Trophoblast cell (in vitro differentiated cells and primary cell): Measurements from ENCODE around the gene ZNF253.
"Not testable (repeated sequence)": the region's sequence is repeated elsewhere in the genome, so short reads cannot be mapped to it uniquely, and the experiment has no call there.

Experiments used
- DNase-seq, 2 donors: peaks; one replicate each; pipeline ENCODE4 v3.0.0-alpha.2; 2016
- H2AFZ ChIP-seq: 2 replicates; pipeline ENCODE4 v1.6.1; 2013; ENCODE audit warnings: low read length, moderate library complexity, mild to moderate bottlenecking; ENCODE audit not compliant: insufficient read depth, poor library complexity
- H2AK5ac ChIP-seq: 2 replicates; pipeline ENCODE4 v1.6.1; 2013; ENCODE audit warnings: mild to moderate bottlenecking, low read length
- H2BK120ac ChIP-seq: 2 replicates; pipeline ENCODE4 v1.6.1; 2013; ENCODE audit warnings: low read length, mild to moderate bottlenecking, moderate library complexity; ENCODE audit not compliant: insufficient read depth, poor library complexity
- H2BK12ac ChIP-seq: 2 replicates; pipeline ENCODE4 v1.6.1; 2013; ENCODE audit warnings: mild to moderate bottlenecking, low read length, moderate library complexity
- H2BK5ac ChIP-seq: 2 replicates; pipeline ENCODE4 v1.6.1; 2013; ENCODE audit warnings: low read length, low read depth, moderate library complexity, mild to moderate bottlenecking; ENCODE audit not compliant: poor library complexity
- H3K14ac ChIP-seq: 2 replicates; pipeline ENCODE4 v1.6.1; 2013; ENCODE audit warnings: mild to moderate bottlenecking, low read length
- H3K18ac ChIP-seq: 2 replicates; pipeline ENCODE4 v1.6.1; 2013; ENCODE audit warnings: mild to moderate bottlenecking, low read length
- H3K23ac ChIP-seq: 2 replicates; pipeline ENCODE4 v1.6.1; 2013; ENCODE audit warnings: low read length
- H3K27ac ChIP-seq: 2 replicates; pipeline ENCODE4 v1.5.1; 2013; ENCODE audit warnings: low read depth, mild to moderate bottlenecking, inconsistent platforms, low read length, moderate library complexity
- H3K27me3 ChIP-seq: 2 replicates; pipeline ENCODE4 v1.6.1; 2013; ENCODE audit warnings: inconsistent platforms, mild to moderate bottlenecking, low read length, moderate library complexity; ENCODE audit not compliant: insufficient read depth
- H3K36me3 ChIP-seq, 2 experiments: 1 replicate in 1 of 2; 2 replicates in 1 of 2; pipeline ENCODE4 v1.6.1; 2013; ENCODE audit warnings: low read length in 2 of 2, mild to moderate bottlenecking in 2 of 2, moderate library complexity in 1 of 2; ENCODE audit not compliant: insufficient read depth in 2 of 2, control insufficient read depth in 1 of 2
- H3K4ac ChIP-seq: 2 replicates; pipeline ENCODE4 v1.6.1; 2013; ENCODE audit warnings: low read depth, mild to moderate bottlenecking, low read length, moderate library complexity
- H3K4me1 ChIP-seq, 2 experiments: 1 replicate in 1 of 2; 2 replicates in 1 of 2; pipeline ENCODE4 v1.6.1; 2013; ENCODE audit warnings: low read length in 2 of 2, mild to moderate bottlenecking in 2 of 2, moderate library complexity in 1 of 2; ENCODE audit not compliant: insufficient read depth in 2 of 2, control insufficient read depth in 1 of 2
- H3K4me2 ChIP-seq: 2 replicates; pipeline ENCODE4 v1.6.1; 2013; ENCODE audit warnings: inconsistent platforms, mild to moderate bottlenecking, low read length, moderate library complexity
- H3K4me3 ChIP-seq: 2 replicates; pipeline ENCODE4 v1.5.1; 2013; ENCODE audit warnings: mild to moderate bottlenecking, low read depth, low read length, inconsistent platforms
- H3K79me1 ChIP-seq: one replicate; pipeline ENCODE4 v1.6.1; 2013; ENCODE audit warnings: low read length
- H3K79me2 ChIP-seq: 2 replicates; pipeline ENCODE4 v1.6.1; 2013; ENCODE audit warnings: low read length, mild to moderate bottlenecking; ENCODE audit not compliant: control insufficient read depth, insufficient read depth, poor library complexity
- H3K9ac ChIP-seq: 2 replicates; pipeline ENCODE4 v1.6.1; 2013; ENCODE audit warnings: mild to moderate bottlenecking, low read length
- H3K9me3 ChIP-seq: 2 replicates; pipeline ENCODE4 v1.6.1; 2013; ENCODE audit warnings: low read depth, mild to moderate bottlenecking, control low read depth, inconsistent platforms, low read length; ENCODE audit not compliant: insufficient read depth
- H4K12ac ChIP-seq: 2 replicates; pipeline ENCODE4 v1.6.1; 2013; ENCODE audit warnings: low read depth, mild to moderate bottlenecking, low read length, moderate library complexity
- H4K8ac ChIP-seq: 2 replicates; pipeline ENCODE4 v1.6.1; 2013; ENCODE audit warnings: low read depth, mild to moderate bottlenecking, low read length, moderate library complexity
- H4K91ac ChIP-seq: one replicate; pipeline ENCODE4 v1.6.1; 2013; ENCODE audit warnings: low read depth, mild to moderate bottlenecking, low read length, moderate library complexity
- WGBS: extraction: QIAGEN DNeasy Blood & Tissue Kit; methylation state at CpG from one replicate; pipeline ENCODE4 v1.1.7; 2013; ENCODE audit warnings: missing lambda C conversion rate; ENCODE audit not compliant: insufficient read length, insufficient coverage; ENCODE audit errors: extremely low coverage; 5-methylcytosine and 5-hydroxymethylcytosine counted together

Gene ZNF253

GRCh38 chr19:19892055-19892941 lies 26.6 kb downstream of the ZNF253 start:
- H3K4me2 ChIP-seq = not testable (repeated sequence)
- WGBS = no CpG with 5 or more reads among the region's 3 CpGs

GRCh38 chr19:19900139-19900728 lies 34.6 kb downstream of the ZNF253 start:
- H3K27ac ChIP-seq = peak overlapping the region; percentile 68
- H3K4me1 ChIP-seq = peaks cover 11 to 12% of the 10 kb centered on the region in 2 experiments
- DNase-seq = peak in 1 of 2 donors; percentile 28
- H3K4me2 ChIP-seq = peak overlapping the region; percentile 52
- WGBS = no CpG with 5 or more reads among the region's 9 CpGs
- H3K4me3 ChIP-seq = no peak overlapping the region
- H3K79me2 ChIP-seq = peaks cover 29% of the 10 kb centered on the region
- H3K23ac ChIP-seq = no peak overlapping the region
- no peak overlapping the region for H4K8ac ChIP-seq
- no peak overlapping the region for H2BK12ac ChIP-seq
- H2AFZ ChIP-seq = no peak overlapping the region
- no peak overlapping the region for H3K4ac ChIP-seq
- peaks cover 2% of the 10 kb centered on the region for H3K9me3 ChIP-seq
- H3K79me1 ChIP-seq = peaks cover 10% of the 10 kb centered on the region
- H4K12ac ChIP-seq = no peak overlapping the region
- H4K91ac ChIP-seq = no peak overlapping the region
- H3K14ac ChIP-seq = no peak overlapping the region
- H3K18ac ChIP-seq = no peak overlapping the region
- peaks cover 4% of the 10 kb centered on the region in 2 experiments for H3K36me3 ChIP-seq
- H2BK120ac ChIP-seq = no peak overlapping the region
- no peak overlapping the region for H3K9ac ChIP-seq
- no peak overlapping the region for H2AK5ac ChIP-seq
- no peak overlapping the region for H2BK5ac ChIP-seq
- H3K27me3 ChIP-seq = no peaks in the 10 kb centered on the region

More at GRCh38 chr19:19892055-19892941, 26.6 kb downstream of the ZNF253 start:
- not testable (repeated sequence) for H3K9ac ChIP-seq, H3K14ac ChIP-seq, H3K23ac ChIP-seq, H2BK5ac ChIP-seq, H2BK120ac ChIP-seq, H4K91ac ChIP-seq, H2AFZ ChIP-seq, H2AK5ac ChIP-seq, H2BK12ac ChIP-seq, H3K4me1 ChIP-seq, H3K18ac ChIP-seq, H4K8ac ChIP-seq, H3K79me2 ChIP-seq, H3K27me3 ChIP-seq, H3K79me1 ChIP-seq, DNase-seq, H3K27ac ChIP-seq, H3K4me3 ChIP-seq, H4K12ac ChIP-seq, H3K4ac ChIP-seq
- Histone ChIP-seq H3K36me3 (peaks cover 20 to 28% of the 10 kb centered on the region in 2 experiments), H3K9me3 (peaks cover 15% of the 10 kb centered on the region)

GRCh38 chr19:19900729-19901444 lies 35.2 kb downstream of the ZNF253 start, which contains the start of gene ZNF93:
Gene ZNF93 (plus strand): TSS chr19:19900946. CDS start chr19:19901089, 143 bp downstream.
- Histone ChIP-seq H3K23ac (no peak within 1 kb of the TSS), H3K14ac (peak within 1 kb of the TSS; percentile 84), H3K36me3 (peaks cover 4 to 5% of the 10 kb centered on the region in 2 experiments), H4K8ac (peak within 1 kb of the TSS; percentile 86), H3K27me3 (no peaks in the 10 kb centered on the region), H2BK12ac (peak within 1 kb of the TSS; percentile 59), H3K9ac (peak within 1 kb of the TSS; percentile 99), H3K79me1 (peaks cover 10% of the 10 kb centered on the region), H2BK120ac (peak within 1 kb of the TSS; percentile 74), H3K4ac (peak within 1 kb of the TSS; percentile 89), H3K9me3 (peaks cover 2% of the 10 kb centered on the region), H3K4me3 (peak within 1 kb of the TSS; percentile 92), H3K18ac (peak within 1 kb of the TSS; percentile 75), H2AFZ (peak within 1 kb of the TSS; percentile 81), H4K12ac (peak within 1 kb of the TSS; percentile 95), H2BK5ac (peak within 1 kb of the TSS; percentile 97), H3K79me2 (peaks cover 32% of the 10 kb centered on the region), H3K4me2 (peak within 1 kb of the TSS; percentile 70), H3K4me1 (peaks cover 11 to 12% of the 10 kb centered on the region in 2 experiments), H4K91ac (peak within 1 kb of the TSS; percentile 92), H3K27ac (peak within 1 kb of the TSS; percentile 92), H2AK5ac (peak within 1 kb of the TSS; percentile 86)
- WGBS = no CpG with 5 or more reads among the region's 35 CpGs
- DNase-seq = peak; percentile 98 to 99

- not testable (repeated sequence) for H3K4me3 ChIP-seq, H3K27me3 ChIP-seq, H3K9me3 ChIP-seq, H3K9ac ChIP-seq, H3K23ac ChIP-seq, H3K14ac ChIP-seq, H3K36me3 ChIP-seq, H2AK5ac ChIP-seq, H2AFZ ChIP-seq, H3K79me1 ChIP-seq, H2BK120ac ChIP-seq, H3K27ac ChIP-seq, H3K4me2 ChIP-seq, H2BK12ac ChIP-seq, DNase-seq, H2BK5ac ChIP-seq, H4K12ac ChIP-seq, H3K18ac ChIP-seq, H4K8ac ChIP-seq, H4K91ac ChIP-seq
- Histone ChIP-seq H3K4me1 (peaks cover 4 to 13% of the 10 kb centered on the region in 2 experiments), H3K4ac (peak overlapping the region; percentile 86), H3K79me2 (peaks cover 26% of the 10 kb centered on the region)
- no CpG with 5 or more reads among the region's 3 CpGs for WGBS
Measured at GRCh38 chr19:19907551-19907950, 41.9 kb downstream of the ZNF253 start.
